Activated naive CD4-positive, alpha-beta T cell (primary cell): Measurements from ENCODE around the gene TBL1Y.
"Not testable (repeated sequence)": the region's sequence is repeated elsewhere in the genome, so short reads cannot be mapped to it uniquely, and the experiment has no call there.

Experiments used
- DNase-seq, 4 experiments: peaks; one replicate each; lab custom pipeline; 2025; lab: John Stamatoyannopoulos, UW

Gene TBL1Y

DNA sequence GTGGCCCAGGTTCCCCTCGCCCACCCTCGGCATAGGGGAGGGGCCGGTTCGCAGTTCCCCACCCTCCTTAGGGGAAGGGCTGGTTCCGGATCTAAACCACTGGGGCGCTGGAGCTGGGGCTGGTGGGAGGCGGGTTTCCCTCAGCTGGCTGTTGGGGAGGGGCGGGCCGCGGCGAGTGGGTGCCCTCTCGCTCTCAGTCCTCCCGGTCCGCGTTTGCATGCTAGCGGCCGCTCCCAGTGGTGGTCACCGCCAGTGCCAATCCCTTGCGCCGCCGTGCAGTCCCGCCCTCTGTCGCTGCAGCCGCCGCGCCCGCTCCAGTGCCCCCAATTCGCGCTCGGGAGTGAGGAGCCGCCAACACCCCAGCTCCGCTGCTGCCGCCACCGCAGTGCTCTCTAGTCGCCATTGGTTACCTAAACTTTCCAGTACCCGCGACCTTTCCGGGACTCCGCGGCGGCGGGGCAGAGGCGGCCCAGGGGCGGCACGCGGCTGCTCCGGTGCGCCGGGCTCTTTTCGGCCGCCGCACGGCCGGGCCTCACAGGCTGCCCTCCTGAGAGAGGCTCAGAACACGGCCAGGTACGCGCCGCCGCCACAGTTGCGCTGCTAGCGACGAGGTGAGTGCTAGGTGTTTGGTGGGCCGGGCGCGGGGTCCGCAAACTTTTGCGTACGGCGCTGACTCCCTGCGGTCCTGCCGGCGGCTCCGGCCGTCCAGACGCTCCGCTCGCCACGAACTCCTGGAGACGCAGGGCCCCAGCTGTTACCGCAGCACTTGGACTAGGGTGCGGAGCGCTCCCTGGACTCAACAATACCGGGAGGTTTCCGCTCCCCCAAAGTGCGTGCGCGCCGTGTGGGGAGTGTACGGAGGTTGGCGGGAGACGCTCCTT lies at the start of gene TBL1Y:
TSS of gene TBL1Y (plus strand) at position 326 of the 881 bp plus-strand sequence. CDS start 114,388 bp downstream, outside the sequence.
- DNase-seq: no peak

DNA sequence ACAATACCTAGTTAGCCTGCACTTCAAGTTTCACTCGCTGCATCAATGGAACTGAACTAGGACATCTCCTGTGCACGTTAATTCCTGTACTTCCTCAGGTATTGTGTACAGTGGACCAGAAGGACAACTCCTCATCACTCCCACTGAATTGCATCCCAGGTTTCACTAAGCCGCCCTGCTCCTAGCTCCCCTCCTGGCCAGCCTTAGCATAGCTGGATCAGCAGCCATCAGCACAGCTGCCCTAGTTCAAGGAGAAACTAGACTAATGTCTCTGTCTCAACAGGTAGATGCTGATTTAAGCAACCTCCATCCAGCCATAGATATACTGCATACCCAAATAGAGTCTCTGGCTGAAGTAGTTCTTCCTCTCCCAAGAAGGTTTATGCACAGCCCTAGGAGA lies 16.0 kb upstream of the TBL1Y start:
- no peak for DNase-seq

DNA sequence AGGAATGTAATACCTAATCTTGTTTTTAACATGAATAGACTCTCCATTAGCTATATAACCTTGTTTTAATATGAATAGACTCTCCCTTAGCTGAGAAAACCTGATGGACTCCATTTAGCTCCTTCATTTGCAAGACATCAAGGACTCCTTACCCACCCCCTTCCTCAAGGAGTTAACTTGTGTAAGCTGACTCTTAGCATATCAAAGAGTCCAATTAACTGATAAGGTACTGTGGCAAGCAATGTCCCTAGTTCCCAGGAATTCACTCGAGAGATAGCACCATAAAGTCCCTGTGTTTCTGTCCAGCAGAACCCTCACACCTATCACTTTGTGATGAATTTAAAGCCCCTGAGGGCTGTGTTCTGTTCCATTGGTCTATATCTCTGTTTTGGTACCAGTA lies 15.3 kb upstream of the TBL1Y start:
- no peak for DNase-seq

DNA sequence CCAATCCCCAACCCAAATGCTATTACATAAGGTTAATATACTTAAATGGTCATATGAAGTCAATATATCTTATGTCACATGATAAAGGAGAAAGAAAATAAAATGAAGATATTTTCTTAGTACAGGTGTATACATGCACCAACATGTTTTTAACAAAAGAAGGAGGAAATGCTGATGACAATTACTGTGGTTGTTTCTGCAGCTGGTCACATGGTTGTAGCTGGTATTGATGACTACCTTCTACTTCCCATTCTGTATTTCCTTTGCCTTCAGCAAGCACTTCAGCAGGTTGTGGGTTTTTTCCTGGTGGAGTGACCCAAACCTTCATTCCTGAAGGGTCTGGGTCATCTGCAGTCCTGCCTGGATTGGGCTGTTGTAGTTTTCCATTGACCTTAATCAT lies 8.4 kb upstream of the TBL1Y start:
- not testable (repeated sequence) for DNase-seq

DNA sequence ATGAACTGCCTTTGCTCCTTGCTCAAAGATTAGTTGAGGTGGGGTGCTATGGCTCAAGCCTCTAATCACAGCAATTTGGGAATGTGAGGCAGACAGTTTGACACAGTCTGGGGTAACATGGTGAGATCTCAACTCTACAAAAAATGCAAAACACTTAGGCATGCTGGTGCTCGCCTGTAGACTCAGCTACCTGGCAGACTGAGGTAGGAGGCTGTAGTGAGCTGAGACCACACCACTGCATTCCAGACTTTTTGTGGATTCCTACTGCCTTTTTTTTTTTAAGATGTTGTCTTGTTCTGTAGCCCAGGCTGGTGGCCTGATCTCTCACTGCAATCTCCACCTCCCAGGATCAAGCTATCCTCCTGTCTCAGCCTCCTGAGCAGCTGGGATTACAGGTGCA lies 2.9 kb upstream of the TBL1Y start:
- no peak for DNase-seq

DNA sequence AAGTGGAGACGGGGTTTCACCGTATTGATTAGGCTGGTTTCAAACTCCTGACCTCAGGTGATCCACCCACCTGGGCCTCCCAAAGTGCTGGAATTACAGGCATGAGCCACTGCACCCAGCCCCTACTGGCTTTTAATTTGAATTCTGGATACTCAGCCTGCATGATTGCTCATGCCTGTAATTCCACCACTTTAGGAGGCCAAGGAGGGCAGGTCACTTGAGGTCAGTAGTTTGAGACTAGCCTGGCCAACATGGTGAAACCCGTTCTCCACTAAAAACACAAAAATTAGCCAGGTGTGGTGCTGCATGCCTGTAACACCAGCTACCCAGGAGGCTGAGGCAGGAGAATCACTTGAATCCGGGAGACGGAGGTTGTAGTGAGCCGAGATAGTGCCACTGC lies 2.5 kb upstream of the TBL1Y start:
- DNase-seq: not testable (repeated sequence)

- no peak for DNase-seq
Measured at GRCh38 chrY:6909118-6909521, 1.4 kb upstream of the TBL1Y start.

GRCh38 chrY:6909856-6910255 lies 641 bp upstream of the TBL1Y start:
- DNase-seq: no peak

- DNase-seq: no peak
Measured at GRCh38 chrY:6911253-6911881, 870 bp downstream of the TBL1Y start, which contains the start of gene AMELY. Gene AMELY, minus strand, starts transcription at chrY:6911752. Its CDS starts 39,144 bp downstream, at chrY:6872608.

DNA sequence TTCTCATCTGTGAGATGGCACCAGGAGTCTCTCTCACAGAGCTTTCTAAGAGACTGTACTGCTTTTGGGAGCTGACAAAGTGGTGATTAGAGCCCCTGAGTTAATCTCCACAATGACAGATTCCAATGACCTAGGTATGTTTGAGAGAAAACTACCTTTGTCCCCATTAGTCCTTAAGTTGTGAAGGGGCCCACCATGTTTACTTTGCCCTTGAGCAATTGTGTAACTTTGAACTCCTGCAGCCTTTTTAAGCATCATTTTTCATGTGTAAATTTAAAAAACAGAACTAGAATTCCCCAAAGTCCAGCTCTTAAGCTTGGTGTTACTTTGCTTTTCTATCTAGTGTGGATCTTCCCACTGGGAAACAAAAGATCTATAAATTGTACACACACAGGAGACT lies 2.9 kb downstream of the TBL1Y start:
- no peak for DNase-seq

DNA sequence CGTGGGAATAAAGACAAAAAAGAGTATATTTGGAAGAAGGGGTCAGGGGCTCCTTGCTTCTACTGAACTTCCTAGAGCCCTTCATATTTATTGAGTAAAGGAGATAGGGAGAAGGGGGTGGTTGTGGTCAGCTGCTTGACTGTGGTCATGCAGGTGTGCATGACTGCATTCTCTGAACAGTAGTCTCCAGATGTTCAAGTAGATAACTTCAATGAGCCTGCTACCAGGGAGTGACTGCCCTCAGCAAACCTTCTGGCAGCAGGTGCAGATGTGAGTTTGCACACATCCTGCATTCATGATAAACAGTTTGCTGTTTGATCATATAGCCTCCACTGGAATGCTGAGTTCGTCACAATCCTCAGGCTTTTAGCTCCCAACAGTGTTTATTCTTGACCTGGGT lies 10.6 kb downstream of the TBL1Y start:
- no peak for DNase-seq

DNA sequence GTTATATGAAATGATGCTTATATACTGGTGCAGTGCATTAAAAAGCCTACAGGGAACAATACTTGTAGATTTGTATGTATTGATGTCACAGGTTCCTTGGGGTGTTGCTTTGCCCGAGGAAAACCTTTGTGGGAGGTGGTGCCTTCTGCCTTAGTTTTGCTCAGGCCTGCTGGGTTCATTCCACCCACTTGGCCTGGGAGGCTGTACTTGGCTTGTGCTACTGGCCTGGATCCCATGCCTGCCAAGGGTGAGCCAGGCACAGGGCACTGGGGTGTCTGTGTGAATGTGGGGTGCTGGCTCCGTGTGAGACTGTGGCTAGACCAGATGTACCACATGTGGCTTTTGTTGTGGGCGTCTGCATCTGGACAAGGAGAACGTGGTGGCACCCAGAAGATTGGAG lies 17.8 kb downstream of the TBL1Y start:
- DNase-seq: no peak

DNA sequence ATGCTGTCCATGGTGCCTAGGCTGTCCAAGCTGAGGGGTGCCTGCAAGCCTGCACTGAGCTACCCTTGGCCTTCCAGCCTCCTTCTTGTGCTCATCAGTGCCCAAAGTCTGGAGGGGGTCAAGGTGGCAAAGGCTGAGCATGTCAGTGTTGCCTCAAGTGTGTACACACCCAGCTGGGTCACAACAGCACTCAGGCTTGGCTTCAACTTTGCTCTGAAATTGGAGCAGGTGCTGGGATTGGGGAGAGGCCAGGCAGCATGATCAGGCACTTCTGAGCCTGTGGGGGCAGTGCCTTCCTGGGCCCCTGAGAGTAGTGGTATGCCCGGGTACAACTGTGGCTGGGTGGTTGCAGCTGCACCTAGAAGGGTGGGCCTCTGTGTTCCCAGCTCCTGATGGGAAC lies 18.7 kb downstream of the TBL1Y start:
- DNase-seq: no peak

- no peak for DNase-seq
Measured at GRCh38 chrY:6931779-6932396, 21.4 kb downstream of the TBL1Y start.

DNA sequence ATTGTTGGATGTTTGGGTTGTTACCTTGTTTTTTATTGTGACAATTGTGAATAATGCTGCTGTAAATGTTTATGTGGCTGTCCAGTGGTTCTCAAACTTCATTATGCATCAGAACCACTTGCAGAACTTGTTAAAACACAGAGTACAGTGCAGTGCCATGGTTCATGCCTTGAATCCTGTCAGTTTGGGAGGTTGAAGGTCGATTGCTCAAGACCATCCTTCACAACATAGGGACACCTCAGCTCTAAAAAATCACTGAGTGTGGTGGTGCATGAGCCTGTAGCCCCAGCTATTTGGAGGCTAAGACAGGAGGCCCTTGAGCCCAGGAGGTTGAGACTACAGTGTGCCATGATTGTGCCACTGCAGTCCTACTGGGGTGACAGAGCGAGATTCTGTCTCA lies 25.0 kb downstream of the TBL1Y start:
- DNase-seq: no peak

DNA sequence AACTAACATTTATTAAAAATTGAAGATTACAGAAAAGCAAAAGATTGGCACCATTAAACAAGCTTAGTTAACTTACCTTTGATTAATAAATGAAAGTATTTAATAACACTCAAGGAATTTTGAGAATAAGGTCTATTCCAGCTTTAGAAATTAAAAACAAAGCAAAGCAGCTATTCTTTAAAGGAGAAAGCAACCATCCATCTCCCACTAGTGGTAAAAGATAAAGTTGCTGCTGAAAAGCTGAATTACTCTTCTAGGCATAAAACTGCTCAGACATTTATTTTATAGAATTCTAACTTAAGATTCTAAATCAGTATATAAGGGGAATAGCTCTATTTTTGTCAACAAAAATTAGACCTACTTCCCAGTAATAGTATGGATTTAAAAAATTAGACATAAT lies 37.2 kb downstream of the TBL1Y start:
- DNase-seq: no peak

- no peak for DNase-seq
Measured at GRCh38 chrY:6948378-6948777, 37.9 kb downstream of the TBL1Y start.

GRCh38 chrY:6949947-6950346 lies 39.5 kb downstream of the TBL1Y start:
- no peak for DNase-seq

- peak in 1 of 4 experiments; percentile 0 for DNase-seq
Measured at GRCh38 chrY:6964732-6965131, 54.2 kb downstream of the TBL1Y start.

DNA sequence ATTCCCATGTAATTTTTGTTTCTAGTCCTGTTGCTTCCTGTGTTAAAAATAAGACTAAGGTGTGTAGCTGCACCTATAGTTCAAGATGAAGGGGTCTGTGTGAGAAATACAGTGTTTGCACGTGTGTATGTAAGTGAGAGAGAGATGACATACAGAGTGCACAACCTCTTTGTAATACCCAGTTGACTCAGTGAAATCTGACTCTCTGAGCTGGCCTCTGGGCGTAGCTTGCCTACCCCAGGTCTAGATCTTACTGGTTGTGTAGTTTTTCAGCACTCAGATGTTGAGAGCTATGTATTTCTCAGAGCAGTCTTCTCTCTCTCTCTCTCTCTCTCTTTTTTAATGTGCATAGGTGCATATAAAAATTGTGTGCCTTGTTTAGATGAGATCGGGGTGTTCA lies 56.0 kb downstream of the TBL1Y start:
- DNase-seq: no peak

- no peak for DNase-seq
Measured at GRCh38 chrY:6967736-6968135, 57.2 kb downstream of the TBL1Y start.

DNA sequence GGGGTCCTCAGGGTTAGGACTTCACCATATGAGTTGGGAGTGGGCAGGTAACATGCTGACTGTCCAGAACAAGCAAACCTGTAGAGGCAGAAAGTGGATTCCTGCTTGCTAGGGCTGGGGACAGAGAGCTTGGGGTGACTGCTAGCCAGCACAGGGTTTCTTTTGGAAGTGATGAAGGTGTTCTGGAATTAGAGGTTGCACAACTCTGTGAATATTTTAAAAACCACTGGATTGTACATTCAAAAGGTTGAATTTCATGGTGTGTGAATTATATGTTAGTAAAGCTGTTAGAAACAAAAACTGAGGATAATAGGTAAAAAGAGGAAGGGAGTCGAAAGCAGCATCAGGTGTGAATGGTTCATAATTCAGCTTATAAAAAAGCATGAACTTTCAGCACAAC lies 57.7 kb downstream of the TBL1Y start:
- no peak for DNase-seq

DNA sequence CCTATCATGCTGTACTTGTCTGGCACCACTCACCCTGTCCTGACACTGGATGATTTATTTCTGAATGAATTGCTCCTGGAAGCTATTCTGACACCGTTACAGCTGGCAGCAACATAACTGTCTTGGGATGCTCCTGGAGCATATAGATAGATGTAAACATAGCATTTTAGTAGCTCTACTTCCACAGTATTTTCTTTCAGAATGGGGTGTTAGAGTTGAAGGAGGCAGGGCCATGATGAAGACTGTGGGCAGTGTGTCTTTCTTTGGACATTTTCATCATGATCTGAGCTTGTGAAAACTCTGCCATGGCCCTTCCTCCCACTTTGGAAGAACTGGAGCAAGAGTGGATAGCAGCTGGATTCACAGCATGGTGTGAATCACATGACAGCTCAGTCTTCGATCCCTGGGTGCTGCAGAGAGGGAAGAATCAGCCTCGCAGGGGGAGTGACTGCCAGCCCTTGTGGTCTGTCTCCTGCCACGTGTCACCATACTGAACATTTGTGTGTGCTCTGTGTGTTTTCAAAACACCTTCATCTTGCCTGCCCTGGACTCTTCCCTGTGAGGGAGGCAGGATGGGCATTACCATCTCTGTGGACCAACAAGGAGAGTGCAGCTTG lies 61.9 kb downstream of the TBL1Y start:
- DNase-seq: no peak
